ENCODE measurements around the gene CMKLR1.

CMKLR1 gene

GRCh38 chr12:108375986-108376663, 37.0 kb upstream of the CMKLR1 start:
- peaks cover 7% of the 10 kb centered on the region for H3K9me3 ChIP-seq (ENCODE audit: insufficient read depth, low read length, severe bottlenecking)
- no peaks in the 10 kb centered on the region for H3K79me2 ChIP-seq (ENCODE audit: insufficient read depth, low read length)
- H2AFZ ChIP-seq (ENCODE audit: low read depth, low read length), result no peak overlapping the region
- no peak overlapping the region for H3K27ac ChIP-seq (ENCODE audit: low read length)
- no peaks in the 10 kb centered on the region for H3K4me1 ChIP-seq (ENCODE audit: insufficient read depth, low read length)
- H3K4me3 ChIP-seq (ENCODE audit: low read depth in 1 of 2, low read length in 2 of 2), result no peak overlapping the region
- no peak overlapping the region for H3K9ac ChIP-seq (ENCODE audit: low read depth, low read length)
- H3K27me3 ChIP-seq (ENCODE audit: insufficient read depth, low read length, poor library complexity), result no peaks in the 10 kb centered on the region
- no peaks in the 10 kb centered on the region for H3K36me3 ChIP-seq (ENCODE audit: insufficient read depth, low read length)
- no peaks in the 10 kb centered on the region for H4K20me1 ChIP-seq (ENCODE audit: insufficient read depth, low read length)
- TF ChIP-seq, protein P1, sequence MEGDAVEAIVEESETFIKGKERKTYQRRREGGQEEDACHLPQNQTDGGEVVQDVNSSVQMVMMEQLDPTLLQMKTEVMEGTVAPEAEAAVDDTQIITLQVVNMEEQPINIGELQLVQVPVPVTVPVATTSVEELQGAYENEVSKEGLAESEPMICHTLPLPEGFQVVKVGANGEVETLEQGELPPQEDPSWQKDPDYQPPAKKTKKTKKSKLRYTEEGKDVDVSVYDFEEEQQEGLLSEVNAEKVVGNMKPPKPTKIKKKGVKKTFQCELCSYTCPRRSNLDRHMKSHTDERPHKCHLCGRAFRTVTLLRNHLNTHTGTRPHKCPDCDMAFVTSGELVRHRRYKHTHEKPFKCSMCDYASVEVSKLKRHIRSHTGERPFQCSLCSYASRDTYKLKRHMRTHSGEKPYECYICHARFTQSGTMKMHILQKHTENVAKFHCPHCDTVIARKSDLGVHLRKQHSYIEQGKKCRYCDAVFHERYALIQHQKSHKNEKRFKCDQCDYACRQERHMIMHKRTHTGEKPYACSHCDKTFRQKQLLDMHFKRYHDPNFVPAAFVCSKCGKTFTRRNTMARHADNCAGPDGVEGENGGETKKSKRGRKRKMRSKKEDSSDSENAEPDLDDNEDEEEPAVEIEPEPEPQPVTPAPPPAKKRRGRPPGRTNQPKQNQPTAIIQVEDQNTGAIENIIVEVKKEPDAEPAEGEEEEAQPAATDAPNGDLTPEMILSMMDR (IDR thresholded peaks at IDR 0.05; ENCODE audit: borderline replicate concordance, extremely low read depth, low read length, poor library complexity, severe bottlenecking), result no peak
- TF ChIP-seq EZH2 (IDR thresholded peaks at IDR 0.05; ENCODE audit: borderline replicate concordance, low read depth, low read length, severe bottlenecking), result no peak
- no peak for ATAC-seq (ENCODE audit: insufficient read depth, low read depth)
- H3K4me2 ChIP-seq (ENCODE audit: insufficient read depth, low read length), result no peak overlapping the region
- DNase-seq, result no peak

- H3K27me3 ChIP-seq (ENCODE audit: insufficient read depth, low read length, poor library complexity), result no peaks in the 10 kb centered on the region
- TF ChIP-seq EZH2 (IDR thresholded peaks at IDR 0.05; ENCODE audit: borderline replicate concordance, low read depth, low read length, severe bottlenecking), result no peak
- TF ChIP-seq, protein P1 (IDR thresholded peaks at IDR 0.05; ENCODE audit: borderline replicate concordance, extremely low read depth, low read length, poor library complexity, severe bottlenecking), result no peak
- no peak for DNase-seq
Measured at GRCh38 chr12:108374596-108375320, 35.6 kb upstream of the CMKLR1 start.

GRCh38 chr12:108373111-108373510, 34.0 kb upstream of the CMKLR1 start:
- H3K9ac ChIP-seq (ENCODE audit: low read depth, low read length), result no peak overlapping the region
- no peak for TF ChIP-seq EZH2 (IDR thresholded peaks at IDR 0.05; ENCODE audit: borderline replicate concordance, low read depth, low read length, severe bottlenecking)
- TF ChIP-seq, protein P1 (IDR thresholded peaks at IDR 0.05; ENCODE audit: borderline replicate concordance, extremely low read depth, low read length, poor library complexity, severe bottlenecking), result peak; percentile 53
- no peak overlapping the region for H3K4me3 ChIP-seq (ENCODE audit: low read depth in 1 of 2, low read length in 2 of 2)
- no peak overlapping the region for H3K27ac ChIP-seq (ENCODE audit: low read length)
- H3K9me3 ChIP-seq (ENCODE audit: insufficient read depth, low read length, severe bottlenecking), result peaks cover 7% of the 10 kb centered on the region
- no peaks in the 10 kb centered on the region for H3K79me2 ChIP-seq (ENCODE audit: insufficient read depth, low read length)
- no peaks in the 10 kb centered on the region for H3K36me3 ChIP-seq (ENCODE audit: insufficient read depth, low read length)
- H3K4me1 ChIP-seq (ENCODE audit: insufficient read depth, low read length), result no peaks in the 10 kb centered on the region
- no peak overlapping the region for H2AFZ ChIP-seq (ENCODE audit: low read depth, low read length)
- H3K4me2 ChIP-seq (ENCODE audit: insufficient read depth, low read length), result no peak overlapping the region
- H3K27me3 ChIP-seq (ENCODE audit: insufficient read depth, low read length, poor library complexity), result no peaks in the 10 kb centered on the region
- no peaks in the 10 kb centered on the region for H4K20me1 ChIP-seq (ENCODE audit: insufficient read depth, low read length)
- ATAC-seq (ENCODE audit: insufficient read depth, low read depth), result no peak
- DNase-seq, result no peak

More at GRCh38 chr12:108374596-108375320, 35.6 kb upstream of the CMKLR1 start:
- ATAC-seq (ENCODE audit: insufficient read depth, low read depth), result no peak
- Histone ChIP-seq H2AFZ (ENCODE audit: low read depth, low read length) (no peak overlapping the region), H3K4me2 (ENCODE audit: insufficient read depth, low read length) (no peak overlapping the region), H3K4me3 (ENCODE audit: low read depth in 1 of 2, low read length in 2 of 2) (no peak overlapping the region), H4K20me1 (ENCODE audit: insufficient read depth, low read length) (no peaks in the 10 kb centered on the region), H3K36me3 (ENCODE audit: insufficient read depth, low read length) (no peaks in the 10 kb centered on the region), H3K79me2 (ENCODE audit: insufficient read depth, low read length) (no peaks in the 10 kb centered on the region), H3K27ac (ENCODE audit: low read length) (no peak overlapping the region), H3K9ac (ENCODE audit: low read depth, low read length) (no peak overlapping the region), H3K4me1 (ENCODE audit: insufficient read depth, low read length) (no peaks in the 10 kb centered on the region), H3K9me3 (ENCODE audit: insufficient read depth, low read length, severe bottlenecking) (peaks cover 7% of the 10 kb centered on the region)

Data from DND-41 (cell line).